IPS-18a (cell line): ENCODE data around the gene SYNPO.
A peak's percentile ranks its signal among the peaks of the same experiment; 100 is the strongest.

Experiments
- H3K27ac ChIP-seq: one replicate; pipeline ENCODE4 v1.5.1; 2013; ENCODE audit warnings: low read length
- H3K27me3 ChIP-seq: one replicate; pipeline ENCODE4 v1.6.1; 2013; ENCODE audit warnings: mild to moderate bottlenecking, low read length; ENCODE audit not compliant: control insufficient read depth, insufficient read depth
- H3K36me3 ChIP-seq: one replicate; pipeline ENCODE4 v1.6.1; 2013; ENCODE audit warnings: low read depth, low read length; ENCODE audit not compliant: control insufficient read depth
- H3K4me1 ChIP-seq: one replicate; pipeline ENCODE4 v1.6.1; 2013; ENCODE audit warnings: low read depth, low read length; ENCODE audit not compliant: control insufficient read depth
- H3K4me3 ChIP-seq: one replicate; pipeline ENCODE4 v1.5.1; 2013; ENCODE audit warnings: low read length
- H3K9ac ChIP-seq: one replicate; pipeline ENCODE4 v1.6.1; 2013; ENCODE audit warnings: mild to moderate bottlenecking, low read length, moderate library complexity
- H3K9me3 ChIP-seq: one replicate; pipeline ENCODE4 v1.6.1; 2013; ENCODE audit warnings: low read depth, low read length; ENCODE audit not compliant: control insufficient read depth

The SYNPO gene

GRCh38 chr5:150619359-150620230 is 20.9 kb upstream of the SYNPO start:
- no peaks in the 10 kb centered on the region for H3K36me3 ChIP-seq
- no peak overlapping the region for H3K27ac ChIP-seq
- H3K4me3 ChIP-seq = no peak overlapping the region

GRCh38 chr5:150621301-150621700 is 19.2 kb upstream of the SYNPO start:
- H3K4me3 ChIP-seq = no peak overlapping the region
- no peaks in the 10 kb centered on the region for H3K36me3 ChIP-seq
- no peaks in the 10 kb centered on the region for H3K9me3 ChIP-seq
- no peak overlapping the region for H3K9ac ChIP-seq
- H3K27me3 ChIP-seq = peaks cover 32% of the 10 kb centered on the region
- no peak overlapping the region for H3K27ac ChIP-seq
- H3K4me1 ChIP-seq = no peaks in the 10 kb centered on the region

More at GRCh38 chr5:150619359-150620230, 20.9 kb upstream of the SYNPO start:
- no peak overlapping the region for H3K9ac ChIP-seq
- peaks cover 17% of the 10 kb centered on the region for H3K27me3 ChIP-seq
- H3K9me3 ChIP-seq = no peaks in the 10 kb centered on the region
- peaks cover 4% of the 10 kb centered on the region for H3K4me1 ChIP-seq

GRCh38 chr5:150622157-150622556 is 18.3 kb upstream of the SYNPO start:
- Histone ChIP-seq H3K27me3 (peaks cover 32% of the 10 kb centered on the region), H3K36me3 (no peaks in the 10 kb centered on the region), H3K9ac (no peak overlapping the region), H3K27ac (no peak overlapping the region), H3K4me3 (no peak overlapping the region), H3K4me1 (no peaks in the 10 kb centered on the region), H3K9me3 (no peaks in the 10 kb centered on the region)

GRCh38 chr5:150623152-150623877 is 17.1 kb upstream of the SYNPO start:
- H3K27me3 ChIP-seq = peaks cover 32% of the 10 kb centered on the region
- H3K36me3 ChIP-seq = no peaks in the 10 kb centered on the region
- no peak overlapping the region for H3K9ac ChIP-seq
- no peak overlapping the region for H3K4me3 ChIP-seq
- H3K27ac ChIP-seq = no peak overlapping the region
- no peaks in the 10 kb centered on the region for H3K9me3 ChIP-seq
- no peaks in the 10 kb centered on the region for H3K4me1 ChIP-seq

- Histone ChIP-seq H3K27ac (no peak overlapping the region), H3K27me3 (peaks cover 32% of the 10 kb centered on the region), H3K4me3 (no peak overlapping the region), H3K36me3 (no peaks in the 10 kb centered on the region), H3K9ac (no peak overlapping the region), H3K9me3 (no peaks in the 10 kb centered on the region), H3K4me1 (no peaks in the 10 kb centered on the region)
Observed at GRCh38 chr5:150623878-150624216, 16.6 kb upstream of the SYNPO start.

GRCh38 chr5:150624334-150625163 is 15.9 kb upstream of the SYNPO start:
- H3K9ac ChIP-seq = no peak overlapping the region
- no peaks in the 10 kb centered on the region for H3K9me3 ChIP-seq
- H3K36me3 ChIP-seq = no peaks in the 10 kb centered on the region
- no peaks in the 10 kb centered on the region for H3K4me1 ChIP-seq
- H3K4me3 ChIP-seq = peak overlapping the region; percentile 50
- no peak overlapping the region for H3K27ac ChIP-seq
- peaks cover 32% of the 10 kb centered on the region for H3K27me3 ChIP-seq

GRCh38 chr5:150625164-150625535 is 15.3 kb upstream of the SYNPO start:
- Histone ChIP-seq H3K4me1 (no peaks in the 10 kb centered on the region), H3K36me3 (no peaks in the 10 kb centered on the region), H3K9me3 (no peaks in the 10 kb centered on the region), H3K4me3 (peak overlapping the region; percentile 50), H3K9ac (no peak overlapping the region), H3K27ac (no peak overlapping the region), H3K27me3 (peaks cover 32% of the 10 kb centered on the region)

- no peak overlapping the region for H3K4me3 ChIP-seq
- H3K4me1 ChIP-seq = no peaks in the 10 kb centered on the region
- H3K9ac ChIP-seq = no peak overlapping the region
Observed at GRCh38 chr5:150625831-150626746, 14.4 kb upstream of the SYNPO start.

GRCh38 chr5:150626853-150627276 is 13.6 kb upstream of the SYNPO start:
- Histone ChIP-seq H3K9me3 (no peaks in the 10 kb centered on the region), H3K4me3 (no peak overlapping the region), H3K9ac (no peak overlapping the region), H3K4me1 (no peaks in the 10 kb centered on the region), H3K36me3 (no peaks in the 10 kb centered on the region), H3K27me3 (peaks cover 32% of the 10 kb centered on the region), H3K27ac (no peak overlapping the region)

More at GRCh38 chr5:150625831-150626746, 14.4 kb upstream of the SYNPO start:
- Histone ChIP-seq H3K27ac (no peak overlapping the region), H3K27me3 (peaks cover 32% of the 10 kb centered on the region), H3K36me3 (no peaks in the 10 kb centered on the region), H3K9me3 (no peaks in the 10 kb centered on the region)

- no peaks in the 10 kb centered on the region for H3K4me1 ChIP-seq
- peaks cover 29% of the 10 kb centered on the region for H3K27me3 ChIP-seq
- no peaks in the 10 kb centered on the region for H3K36me3 ChIP-seq
- H3K9ac ChIP-seq = no peak overlapping the region
- H3K9me3 ChIP-seq = no peaks in the 10 kb centered on the region
- H3K27ac ChIP-seq = no peak overlapping the region
- no peak overlapping the region for H3K4me3 ChIP-seq
Observed at GRCh38 chr5:150627731-150628545, 12.5 kb upstream of the SYNPO start.
